ENCODE results near the gene CRTAC1.

Gene CRTAC1, protein sequence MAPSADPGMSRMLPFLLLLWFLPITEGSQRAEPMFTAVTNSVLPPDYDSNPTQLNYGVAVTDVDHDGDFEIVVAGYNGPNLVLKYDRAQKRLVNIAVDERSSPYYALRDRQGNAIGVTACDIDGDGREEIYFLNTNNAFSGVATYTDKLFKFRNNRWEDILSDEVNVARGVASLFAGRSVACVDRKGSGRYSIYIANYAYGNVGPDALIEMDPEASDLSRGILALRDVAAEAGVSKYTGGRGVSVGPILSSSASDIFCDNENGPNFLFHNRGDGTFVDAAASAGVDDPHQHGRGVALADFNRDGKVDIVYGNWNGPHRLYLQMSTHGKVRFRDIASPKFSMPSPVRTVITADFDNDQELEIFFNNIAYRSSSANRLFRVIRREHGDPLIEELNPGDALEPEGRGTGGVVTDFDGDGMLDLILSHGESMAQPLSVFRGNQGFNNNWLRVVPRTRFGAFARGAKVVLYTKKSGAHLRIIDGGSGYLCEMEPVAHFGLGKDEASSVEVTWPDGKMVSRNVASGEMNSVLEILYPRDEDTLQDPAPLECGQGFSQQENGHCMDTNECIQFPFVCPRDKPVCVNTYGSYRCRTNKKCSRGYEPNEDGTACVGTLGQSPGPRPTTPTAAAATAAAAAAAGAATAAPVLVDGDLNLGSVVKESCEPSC

DNA sequence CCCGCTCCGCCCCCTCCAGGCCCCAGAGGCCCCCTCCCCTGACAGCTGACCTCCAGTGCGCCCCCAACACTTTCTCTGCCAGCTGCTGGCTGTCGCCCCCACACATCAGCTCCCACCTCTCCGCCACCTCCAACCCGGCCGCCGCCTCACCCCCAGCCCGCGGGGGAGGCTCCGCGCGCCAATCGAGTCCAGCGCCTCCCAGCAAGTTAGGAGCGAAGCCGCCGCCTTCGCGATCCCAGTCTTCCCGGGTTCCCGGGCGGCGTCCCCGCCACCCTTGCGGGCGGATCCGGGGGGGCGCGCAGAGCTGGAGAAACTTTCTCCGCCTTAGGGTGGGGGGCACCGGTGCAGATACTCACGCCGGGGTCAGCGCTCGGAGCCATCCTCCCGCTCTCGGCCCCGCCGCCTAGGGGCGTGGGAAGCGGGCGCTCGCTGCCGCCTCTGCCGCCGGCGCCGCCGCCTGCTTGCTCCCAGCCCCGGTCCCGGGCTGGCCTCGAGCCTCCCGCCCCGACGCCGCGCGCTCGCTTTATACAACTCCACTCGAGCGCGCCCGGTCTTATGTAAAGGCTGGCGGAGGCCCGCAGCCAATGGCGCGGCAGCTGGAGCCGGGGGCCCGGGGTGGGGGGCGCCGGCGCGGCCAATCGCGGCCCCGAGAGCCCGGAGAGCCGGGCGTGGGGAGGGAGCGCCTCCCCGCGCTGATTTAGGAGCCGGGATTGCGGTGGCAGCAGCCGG is at the start of gene CRTAC1:
Gene CRTAC1 (minus strand): TSS at position 529 of the 729 bp plus-strand sequence. CDS start 149 bp downstream, at position 380.
- DNase-seq = peak; percentile 44

DNA sequence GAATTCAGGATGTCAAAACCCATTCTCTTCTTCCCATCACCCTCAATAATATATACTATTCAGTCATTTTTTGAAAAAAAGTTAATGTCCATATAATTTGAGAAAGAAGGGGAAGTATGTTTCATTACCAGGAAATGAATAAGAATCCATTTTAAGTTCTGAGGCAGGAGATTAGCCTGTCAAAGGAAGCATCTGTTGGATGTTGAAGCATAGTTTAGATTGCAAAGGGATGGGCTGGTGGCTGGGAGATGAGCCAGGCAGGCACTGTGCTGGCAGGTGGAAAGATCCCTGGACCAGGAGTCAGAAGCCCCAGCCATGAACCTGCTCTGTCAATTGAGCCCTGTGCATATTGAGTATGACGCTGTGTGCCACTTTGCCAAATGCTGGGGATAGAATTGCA is 48.4 kb upstream of the CRTAC1 start:
- DNase-seq = no peak

- no peak for DNase-seq
Measured at GRCh38 chr10:98077223-98077622, 46.8 kb upstream of the CRTAC1 start.

DNA sequence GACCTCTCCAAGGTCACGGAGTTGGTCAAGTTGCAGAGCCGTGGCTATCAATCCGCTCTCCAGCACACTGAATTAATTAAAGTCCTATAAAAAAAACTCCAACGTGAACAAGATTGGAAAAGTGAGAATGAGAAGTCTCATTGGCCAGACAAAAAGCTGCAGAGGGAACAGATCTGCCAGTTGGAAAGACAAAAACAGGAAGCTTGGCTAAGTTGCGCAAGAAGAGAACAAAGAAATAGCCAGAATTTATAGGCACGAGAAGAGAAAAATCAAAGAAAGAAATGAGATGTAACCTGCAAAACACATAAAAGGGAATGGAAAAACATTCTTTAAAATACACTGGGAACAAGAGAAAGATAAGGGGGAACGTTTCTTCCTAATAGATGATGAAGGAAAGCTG is 45.7 kb upstream of the CRTAC1 start:
- no peak for DNase-seq

GRCh38 chr10:98074315-98074911 is 44.0 kb upstream of the CRTAC1 start:
- DNase-seq = no peak

DNA sequence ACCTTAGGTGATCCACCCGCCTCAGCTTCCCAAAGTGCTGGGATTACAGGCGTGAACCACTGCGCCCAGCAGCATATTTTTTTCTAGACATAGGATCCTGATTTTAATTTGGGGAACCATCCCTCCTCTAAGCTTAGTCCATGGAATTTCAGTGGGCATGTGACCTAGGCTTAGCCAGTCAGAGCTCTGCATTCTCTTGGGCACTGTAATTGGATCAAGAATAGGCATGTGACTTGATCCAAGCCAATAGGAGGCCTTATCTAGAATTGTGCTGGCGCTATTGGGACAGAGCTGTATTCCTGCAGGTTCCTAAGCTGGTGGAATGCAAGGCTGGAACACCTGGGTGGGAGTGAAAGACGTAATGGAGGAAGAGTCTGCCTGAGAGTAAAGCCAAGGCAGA is 36.7 kb upstream of the CRTAC1 start:
- no peak for DNase-seq

GRCh38 chr10:98063740-98064027 is 33.3 kb upstream of the CRTAC1 start:
- DNase-seq = no peak

- DNase-seq = no peak
Measured at GRCh38 chr10:98062424-98062823, 32.0 kb upstream of the CRTAC1 start.

GRCh38 chr10:98060079-98060478 is 29.7 kb upstream of the CRTAC1 start:
- no peak for DNase-seq

DNA sequence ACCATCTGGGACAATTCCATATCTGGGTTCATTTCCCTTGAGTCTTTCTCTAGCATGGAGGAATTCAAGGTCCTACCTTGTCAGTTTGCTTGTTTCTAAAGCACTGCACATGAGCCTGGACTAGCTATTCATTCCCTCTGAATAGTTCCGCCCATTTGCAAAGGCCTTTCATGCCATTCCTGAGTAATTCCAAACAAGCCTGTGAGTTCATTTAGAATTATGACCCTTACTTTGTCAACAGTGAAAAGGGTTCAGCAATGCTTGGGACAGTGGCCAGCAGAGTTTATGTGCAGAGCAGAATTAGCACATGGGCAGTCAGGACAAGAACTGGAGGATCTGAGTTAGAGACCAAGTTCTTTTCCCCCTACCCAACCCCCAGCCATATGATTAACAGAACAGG is 27.9 kb upstream of the CRTAC1 start:
- DNase-seq = no peak

DNA sequence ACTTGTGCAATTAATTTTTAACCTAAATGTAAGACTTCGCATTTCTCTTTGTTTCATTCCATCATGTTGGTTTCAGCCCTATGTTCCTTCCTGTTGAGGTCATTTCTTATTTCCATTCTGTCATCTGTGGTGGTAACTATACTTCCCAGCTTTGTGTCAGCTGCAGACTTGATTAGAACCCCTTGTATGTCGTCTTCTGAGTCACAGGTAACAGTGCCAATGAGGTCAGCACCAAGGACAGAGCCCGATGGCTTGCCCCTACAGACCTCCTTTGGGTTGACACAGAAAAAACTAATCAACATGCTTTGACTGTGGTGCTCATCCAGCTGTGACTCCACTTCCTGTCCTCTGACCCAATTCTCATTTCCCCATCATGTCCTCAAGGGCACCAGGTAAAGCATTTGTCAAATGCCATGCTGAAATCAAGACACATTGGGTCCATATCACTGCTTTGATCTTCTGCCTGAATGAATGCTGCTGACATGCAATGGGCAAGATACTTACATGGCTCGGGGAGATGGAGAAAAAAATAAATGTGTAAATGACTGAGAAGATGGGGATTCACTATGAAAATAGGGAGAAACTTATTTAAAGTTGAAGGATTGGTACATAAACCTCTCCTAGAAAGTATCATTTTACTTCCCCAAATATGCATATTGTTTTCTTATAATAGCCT is 25.6 kb upstream of the CRTAC1 start:
- no peak for DNase-seq

- DNase-seq = no peak
Measured at GRCh38 chr10:98047009-98047741, 16.8 kb upstream of the CRTAC1 start.

GRCh38 chr10:98045785-98046389 is 15.5 kb upstream of the CRTAC1 start:
- DNase-seq = peak; percentile 33

- peak; percentile 35 for DNase-seq
Measured at GRCh38 chr10:98041352-98042043, 11.1 kb upstream of the CRTAC1 start.

DNA sequence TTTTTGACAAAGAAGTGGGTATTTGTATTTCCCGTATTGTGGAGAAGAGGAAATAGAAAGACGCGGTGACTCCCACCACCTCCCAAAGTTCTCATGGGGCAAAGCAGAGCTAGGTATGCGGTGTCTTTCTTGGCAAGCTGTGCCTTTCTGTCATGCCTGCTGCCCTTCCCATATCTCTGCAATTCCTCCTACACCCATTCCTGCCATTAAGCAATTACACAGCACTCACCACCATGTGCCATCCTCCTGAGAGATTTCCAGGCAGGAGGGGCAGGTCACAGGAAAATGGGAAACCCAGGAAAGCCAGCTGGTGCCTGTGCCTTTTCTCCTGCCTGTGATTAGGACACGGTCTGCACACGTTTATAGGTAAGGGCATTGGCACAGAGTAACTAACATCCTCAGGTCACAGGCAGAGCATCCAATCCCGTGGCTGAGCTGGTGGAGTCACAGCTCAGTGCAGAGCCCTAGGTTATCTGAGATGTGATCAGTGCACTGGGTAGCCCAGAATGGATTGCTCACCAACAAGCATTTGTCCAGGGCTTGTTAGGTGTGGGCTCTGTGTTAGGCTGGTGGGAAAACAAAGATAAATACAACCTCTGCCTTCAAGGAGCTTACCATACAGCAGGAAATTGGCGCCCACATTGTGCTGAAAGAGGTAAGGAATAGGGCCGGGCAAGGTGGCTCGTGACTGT is 9.4 kb upstream of the CRTAC1 start:
- DNase-seq = no peak

DNA sequence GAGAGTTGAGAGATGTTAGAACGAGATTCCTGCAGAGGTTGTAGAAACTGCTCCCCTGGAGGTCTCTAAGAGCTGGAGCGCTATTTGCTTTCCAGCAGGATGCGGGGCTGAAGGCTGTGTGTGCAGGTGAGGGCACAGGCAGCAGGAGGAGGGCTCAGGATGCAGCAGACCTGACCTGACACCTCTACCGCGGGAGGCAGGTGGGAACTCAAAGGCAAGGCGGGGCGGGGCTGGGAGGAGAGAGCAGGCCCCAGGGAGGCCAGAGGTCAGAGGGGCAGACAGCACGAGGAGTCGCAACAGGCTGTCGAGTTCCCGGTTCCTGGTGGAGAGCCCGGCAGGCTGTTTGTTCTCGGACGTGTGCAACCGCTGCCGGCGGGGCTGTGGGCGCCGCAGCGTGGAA is 7.9 kb upstream of the CRTAC1 start:
- no peak for DNase-seq

DNA sequence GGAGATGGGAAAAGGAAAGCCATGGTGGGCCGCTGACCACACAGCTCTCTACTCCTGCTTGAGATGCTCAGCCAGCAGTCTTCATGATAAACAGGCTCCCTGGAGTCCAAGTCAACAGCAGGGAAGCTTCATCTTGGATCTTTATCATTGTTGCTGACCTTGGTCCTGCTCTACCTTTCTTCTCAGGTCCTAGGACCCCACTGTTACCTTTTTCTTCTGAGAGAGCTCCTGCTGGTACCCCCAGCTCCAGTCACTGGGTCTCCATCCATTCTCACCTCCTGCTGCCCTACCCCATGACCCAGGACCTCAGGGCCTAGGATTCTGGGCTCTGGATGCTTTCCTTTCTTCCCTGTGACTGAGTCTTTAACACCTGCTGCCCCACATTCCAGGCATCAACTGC is 5.2 kb upstream of the CRTAC1 start:
- DNase-seq = no peak

DNA sequence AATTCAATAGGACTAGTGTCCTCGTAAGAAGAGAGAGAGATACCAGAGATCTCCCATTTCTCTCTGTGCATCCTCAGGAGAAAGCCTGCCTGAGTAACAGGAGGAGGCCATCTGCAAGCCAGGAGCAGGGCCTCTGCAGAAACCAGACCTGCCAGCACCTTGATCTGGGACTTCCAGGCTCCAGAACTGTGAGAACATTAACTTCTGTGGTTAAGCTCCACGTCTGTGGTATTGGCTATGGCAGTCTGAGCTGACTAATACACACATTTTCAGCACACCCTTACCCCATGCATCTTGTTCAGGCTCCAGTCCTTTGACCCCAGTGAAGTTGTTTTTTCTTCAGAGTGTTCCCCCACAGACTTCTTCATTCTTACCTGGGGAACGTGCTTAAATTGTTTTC is 3.1 kb upstream of the CRTAC1 start:
- DNase-seq = no peak

DNA sequence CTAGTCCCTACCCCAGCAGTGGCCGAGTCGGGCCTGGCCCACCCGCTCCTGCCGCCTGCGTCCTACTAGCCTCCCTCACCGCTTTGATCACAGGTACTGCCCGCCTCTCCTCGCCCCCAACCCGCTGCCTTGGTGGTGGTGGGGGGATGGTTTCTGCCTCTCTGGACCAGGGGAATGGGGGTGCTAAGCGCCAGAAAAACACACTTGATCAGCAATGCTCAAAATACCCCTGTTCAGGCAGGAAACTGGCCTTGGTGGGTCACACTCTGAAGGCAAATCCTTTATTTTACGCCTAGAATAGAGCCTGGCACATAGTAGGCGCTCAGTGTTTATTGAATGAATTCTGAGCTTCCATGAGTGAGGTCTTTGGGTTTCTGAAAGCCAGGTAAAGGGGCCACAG is 1.0 kb upstream of the CRTAC1 start:
- no peak for DNase-seq

DNA sequence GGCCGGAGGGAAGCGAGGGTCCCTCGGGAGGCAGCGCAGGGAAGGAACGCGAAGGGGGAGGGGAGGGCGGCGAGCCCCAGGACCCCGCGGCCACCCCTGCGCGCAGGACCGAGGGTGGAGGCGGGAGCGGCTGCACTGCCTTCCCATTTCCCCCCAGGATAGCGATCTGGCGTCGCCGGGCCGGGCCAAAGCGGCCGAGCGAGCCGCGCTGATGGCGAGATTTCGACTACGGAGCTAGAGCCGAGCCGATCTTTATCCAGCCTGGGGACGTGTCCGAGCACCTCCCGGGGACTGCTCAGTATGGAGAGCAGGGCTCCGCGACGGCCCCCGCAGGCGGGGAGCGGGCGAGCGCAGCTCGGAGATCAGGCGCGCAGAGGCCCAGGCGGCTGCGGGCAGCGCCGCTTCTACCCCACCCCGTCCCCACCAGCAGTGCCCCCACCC is 590 bp upstream of the CRTAC1 start:
- no peak for DNase-seq

Data from NCI-H1105 treated with DMSO at 0.1 percent for 48 hours (cell line).